VCaP (cell line): ENCODE data around the gene HS3ST4.
"Not testable (repeated sequence)": the region's sequence is repeated elsewhere in the genome, so short reads cannot be mapped to it uniquely, and the experiment has no call there.

ENCODE experiments used
- H3K27ac ChIP-seq: fragments of 450-650 bp; 2 replicates; pipeline ENCODE4 v1.5.1; 2017
- TF ChIP-seq, protein P1 (sequence below): fragments of 450-650 bp; conservative IDR thresholded peaks from 2 replicates; pipeline ENCODE4 v1.5.1; 2017; ENCODE audit warnings: mild to moderate bottlenecking, moderate library complexity

HS3ST4 gene

GRCh38 chr16:25764466-25764865 is 72.7 kb downstream of the HS3ST4 start:
- TF ChIP-seq, protein P1, sequence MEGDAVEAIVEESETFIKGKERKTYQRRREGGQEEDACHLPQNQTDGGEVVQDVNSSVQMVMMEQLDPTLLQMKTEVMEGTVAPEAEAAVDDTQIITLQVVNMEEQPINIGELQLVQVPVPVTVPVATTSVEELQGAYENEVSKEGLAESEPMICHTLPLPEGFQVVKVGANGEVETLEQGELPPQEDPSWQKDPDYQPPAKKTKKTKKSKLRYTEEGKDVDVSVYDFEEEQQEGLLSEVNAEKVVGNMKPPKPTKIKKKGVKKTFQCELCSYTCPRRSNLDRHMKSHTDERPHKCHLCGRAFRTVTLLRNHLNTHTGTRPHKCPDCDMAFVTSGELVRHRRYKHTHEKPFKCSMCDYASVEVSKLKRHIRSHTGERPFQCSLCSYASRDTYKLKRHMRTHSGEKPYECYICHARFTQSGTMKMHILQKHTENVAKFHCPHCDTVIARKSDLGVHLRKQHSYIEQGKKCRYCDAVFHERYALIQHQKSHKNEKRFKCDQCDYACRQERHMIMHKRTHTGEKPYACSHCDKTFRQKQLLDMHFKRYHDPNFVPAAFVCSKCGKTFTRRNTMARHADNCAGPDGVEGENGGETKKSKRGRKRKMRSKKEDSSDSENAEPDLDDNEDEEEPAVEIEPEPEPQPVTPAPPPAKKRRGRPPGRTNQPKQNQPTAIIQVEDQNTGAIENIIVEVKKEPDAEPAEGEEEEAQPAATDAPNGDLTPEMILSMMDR = no peak
- no peak overlapping the region for H3K27ac ChIP-seq

DNA sequence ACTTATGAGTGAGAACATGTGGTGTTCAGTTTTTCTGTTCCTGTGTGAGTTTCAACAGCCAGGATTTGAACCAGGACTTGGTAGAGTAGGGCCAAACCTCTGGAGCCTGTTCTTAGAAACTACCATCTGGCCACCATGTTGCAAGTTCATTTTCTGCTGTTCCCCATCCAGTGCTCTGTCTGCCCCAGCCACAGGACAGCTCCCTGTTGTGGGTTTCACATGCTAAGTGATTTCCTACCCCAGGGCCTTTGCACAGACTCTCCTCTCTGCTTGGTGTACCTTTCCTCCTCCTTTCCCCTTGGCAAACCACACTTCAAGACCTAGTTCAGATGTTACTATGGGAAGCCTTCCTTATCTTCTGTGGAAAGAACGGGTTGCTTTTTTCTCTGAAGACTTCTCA is 79.5 kb downstream of the HS3ST4 start:
- H3K27ac ChIP-seq = no peak overlapping the region
- TF ChIP-seq, protein P1 = no peak

GRCh38 chr16:25771812-25772568 is 80.2 kb downstream of the HS3ST4 start:
- TF ChIP-seq, protein P1 = no peak
- H3K27ac ChIP-seq = no peak overlapping the region

- not testable (repeated sequence) for H3K27ac ChIP-seq
Observed at GRCh38 chr16:25776214-25776613, 84.5 kb downstream of the HS3ST4 start.

GRCh38 chr16:25783226-25783625 is 91.5 kb downstream of the HS3ST4 start:
- TF ChIP-seq, protein P1 = no peak
- H3K27ac ChIP-seq = no peak overlapping the region

DNA sequence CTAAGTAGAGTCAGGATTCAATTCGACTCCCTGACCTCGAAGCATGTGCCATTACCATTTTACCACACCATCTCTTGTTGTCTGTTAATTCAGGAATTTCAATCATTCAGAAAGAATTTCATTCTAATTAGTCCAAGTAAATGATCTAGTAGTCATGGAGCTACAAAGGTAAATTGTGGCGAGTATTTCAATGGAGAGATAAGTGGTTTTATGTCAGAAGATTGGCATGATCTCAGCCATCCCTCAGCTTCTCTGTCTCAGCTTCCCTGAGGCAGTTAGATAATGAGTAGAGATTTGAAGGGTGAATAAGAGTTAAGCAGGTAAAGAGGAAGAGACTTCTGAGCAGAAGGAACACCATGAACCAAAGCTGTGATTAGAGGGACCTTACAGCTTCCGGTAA is 93.6 kb downstream of the HS3ST4 start:
- H3K27ac ChIP-seq = no peak overlapping the region
- TF ChIP-seq, protein P1 = no peak

GRCh38 chr16:25786748-25787147 is 95.0 kb downstream of the HS3ST4 start:
- TF ChIP-seq, protein P1 = no peak

DNA sequence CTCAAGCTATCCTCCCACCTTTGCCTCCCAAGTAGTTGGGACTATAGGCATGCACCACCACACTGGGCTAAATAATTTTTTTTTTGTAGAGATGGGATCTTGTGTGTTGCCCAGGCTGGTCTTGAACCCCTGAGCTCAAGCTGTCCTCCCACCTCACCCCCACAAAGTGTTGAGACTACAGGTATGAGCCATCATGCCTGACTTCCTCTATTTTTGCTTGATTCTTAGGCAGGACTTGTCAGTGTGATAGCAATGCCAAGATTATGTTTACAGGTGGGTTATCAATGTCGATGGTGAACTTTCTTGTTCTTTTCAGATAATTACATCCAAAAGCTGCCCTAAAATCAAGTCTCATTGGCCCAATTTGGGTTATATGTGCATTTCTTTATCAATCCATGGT is 96.9 kb downstream of the HS3ST4 start:
- H3K27ac ChIP-seq = no peak overlapping the region
- TF ChIP-seq, protein P1 = no peak

More at GRCh38 chr16:25786748-25787147, 95.0 kb downstream of the HS3ST4 start:
- H3K27ac ChIP-seq = no peak overlapping the region
